Measurements from ENCODE around the gene CEP250.
A peak's percentile ranks its signal among the peaks of the same experiment; 100 is the strongest.

DNA sequence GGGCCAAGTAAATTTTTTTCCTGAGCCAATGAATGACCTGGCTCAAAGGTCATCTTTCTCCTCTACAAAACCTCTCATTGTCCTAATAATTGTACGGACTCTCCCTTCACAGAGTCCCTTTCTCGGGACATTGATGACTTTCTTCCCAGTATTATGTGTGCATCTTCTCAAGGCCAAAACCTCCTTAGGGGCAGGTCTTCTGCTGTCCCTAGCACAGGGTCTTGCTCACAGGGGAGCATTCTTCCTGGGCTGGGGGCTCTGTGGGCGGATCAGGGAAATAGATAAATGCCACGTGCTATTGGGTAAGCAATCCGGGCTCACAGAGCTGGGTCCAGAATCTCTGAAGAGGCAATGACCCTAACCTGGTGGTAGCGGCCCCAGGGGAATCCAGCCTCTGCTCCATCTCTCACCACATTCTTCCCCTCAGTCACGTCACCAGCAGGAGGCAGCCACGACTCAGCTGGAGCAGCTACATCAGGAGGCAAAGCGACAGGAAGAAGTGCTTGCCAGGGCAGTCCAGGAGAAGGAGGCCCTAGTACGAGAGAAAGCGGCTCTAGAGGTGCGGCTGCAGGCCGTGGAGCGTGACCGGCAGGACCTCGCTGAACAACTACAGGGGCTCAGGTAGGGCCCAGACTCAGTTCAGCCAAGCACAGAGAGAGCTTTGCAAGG, 23.5 kb downstream of the CEP250 start:
- TF ChIP-seq, protein P1, sequence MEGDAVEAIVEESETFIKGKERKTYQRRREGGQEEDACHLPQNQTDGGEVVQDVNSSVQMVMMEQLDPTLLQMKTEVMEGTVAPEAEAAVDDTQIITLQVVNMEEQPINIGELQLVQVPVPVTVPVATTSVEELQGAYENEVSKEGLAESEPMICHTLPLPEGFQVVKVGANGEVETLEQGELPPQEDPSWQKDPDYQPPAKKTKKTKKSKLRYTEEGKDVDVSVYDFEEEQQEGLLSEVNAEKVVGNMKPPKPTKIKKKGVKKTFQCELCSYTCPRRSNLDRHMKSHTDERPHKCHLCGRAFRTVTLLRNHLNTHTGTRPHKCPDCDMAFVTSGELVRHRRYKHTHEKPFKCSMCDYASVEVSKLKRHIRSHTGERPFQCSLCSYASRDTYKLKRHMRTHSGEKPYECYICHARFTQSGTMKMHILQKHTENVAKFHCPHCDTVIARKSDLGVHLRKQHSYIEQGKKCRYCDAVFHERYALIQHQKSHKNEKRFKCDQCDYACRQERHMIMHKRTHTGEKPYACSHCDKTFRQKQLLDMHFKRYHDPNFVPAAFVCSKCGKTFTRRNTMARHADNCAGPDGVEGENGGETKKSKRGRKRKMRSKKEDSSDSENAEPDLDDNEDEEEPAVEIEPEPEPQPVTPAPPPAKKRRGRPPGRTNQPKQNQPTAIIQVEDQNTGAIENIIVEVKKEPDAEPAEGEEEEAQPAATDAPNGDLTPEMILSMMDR (IDR thresholded peaks at IDR 0.05; ENCODE audit: borderline replicate concordance, extremely low read depth, low read length, poor library complexity, severe bottlenecking) = peak; percentile 61
- TF ChIP-seq EZH2 (IDR thresholded peaks at IDR 0.05; ENCODE audit: borderline replicate concordance, low read depth, low read length, severe bottlenecking) = no peak

All from DND-41 (cell line).